WI38 (cell line): ENCODE measurements around the gene LOXL1.

Experiments
- H3K4me3 ChIP-seq: 2 replicates; pipeline ENCODE4 v1.5.1; 2011; ENCODE audit warnings: low read depth, mild to moderate bottlenecking, control low read depth, low read length
- TF ChIP-seq, protein P1 (sequence below): IDR thresholded peaks from 2 replicates; pipeline ENCODE4 v1.5.1; 2012; ENCODE audit warnings: low read depth, mild to moderate bottlenecking, control low read depth, low read length

LOXL1 gene

DNA sequence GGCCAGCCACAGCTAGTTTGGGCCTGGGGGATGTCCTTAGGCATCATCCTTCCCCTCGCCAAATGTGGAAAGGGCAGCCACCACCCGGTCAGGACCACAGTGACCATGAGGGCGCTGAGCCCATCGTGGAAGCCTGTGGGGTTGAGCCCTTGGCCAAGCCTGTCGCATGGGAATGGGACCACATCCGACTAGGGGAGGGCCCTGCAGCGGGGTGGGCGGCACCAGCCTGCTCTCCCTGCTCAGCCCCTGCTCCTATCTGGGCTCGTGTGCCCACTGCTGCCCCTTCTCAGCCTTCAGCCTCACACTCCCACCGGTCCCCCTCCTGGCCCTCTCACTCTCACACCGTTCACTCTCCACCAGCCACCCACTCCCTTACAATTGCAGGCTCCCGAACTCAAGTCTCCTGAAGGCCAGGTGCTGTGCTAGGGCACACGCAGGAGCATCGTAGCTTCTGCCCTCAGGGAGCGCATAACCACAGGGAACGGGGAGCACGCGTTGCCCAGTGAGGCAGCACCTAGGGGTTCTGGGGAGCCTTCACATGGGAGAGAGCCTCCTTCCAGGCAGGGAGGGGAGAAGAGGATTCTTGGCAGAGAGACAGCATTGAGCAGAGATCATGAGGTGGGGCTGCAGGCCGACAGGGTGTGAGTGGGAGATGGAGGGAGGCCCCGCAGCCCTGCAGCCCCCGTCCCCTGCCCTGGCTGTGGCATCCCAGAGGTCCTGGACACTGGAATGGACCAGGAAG is 26.1 kb downstream of the LOXL1 start:
- H3K4me3 ChIP-seq = no peak overlapping the region
- TF ChIP-seq, protein P1, sequence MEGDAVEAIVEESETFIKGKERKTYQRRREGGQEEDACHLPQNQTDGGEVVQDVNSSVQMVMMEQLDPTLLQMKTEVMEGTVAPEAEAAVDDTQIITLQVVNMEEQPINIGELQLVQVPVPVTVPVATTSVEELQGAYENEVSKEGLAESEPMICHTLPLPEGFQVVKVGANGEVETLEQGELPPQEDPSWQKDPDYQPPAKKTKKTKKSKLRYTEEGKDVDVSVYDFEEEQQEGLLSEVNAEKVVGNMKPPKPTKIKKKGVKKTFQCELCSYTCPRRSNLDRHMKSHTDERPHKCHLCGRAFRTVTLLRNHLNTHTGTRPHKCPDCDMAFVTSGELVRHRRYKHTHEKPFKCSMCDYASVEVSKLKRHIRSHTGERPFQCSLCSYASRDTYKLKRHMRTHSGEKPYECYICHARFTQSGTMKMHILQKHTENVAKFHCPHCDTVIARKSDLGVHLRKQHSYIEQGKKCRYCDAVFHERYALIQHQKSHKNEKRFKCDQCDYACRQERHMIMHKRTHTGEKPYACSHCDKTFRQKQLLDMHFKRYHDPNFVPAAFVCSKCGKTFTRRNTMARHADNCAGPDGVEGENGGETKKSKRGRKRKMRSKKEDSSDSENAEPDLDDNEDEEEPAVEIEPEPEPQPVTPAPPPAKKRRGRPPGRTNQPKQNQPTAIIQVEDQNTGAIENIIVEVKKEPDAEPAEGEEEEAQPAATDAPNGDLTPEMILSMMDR = no peak

DNA sequence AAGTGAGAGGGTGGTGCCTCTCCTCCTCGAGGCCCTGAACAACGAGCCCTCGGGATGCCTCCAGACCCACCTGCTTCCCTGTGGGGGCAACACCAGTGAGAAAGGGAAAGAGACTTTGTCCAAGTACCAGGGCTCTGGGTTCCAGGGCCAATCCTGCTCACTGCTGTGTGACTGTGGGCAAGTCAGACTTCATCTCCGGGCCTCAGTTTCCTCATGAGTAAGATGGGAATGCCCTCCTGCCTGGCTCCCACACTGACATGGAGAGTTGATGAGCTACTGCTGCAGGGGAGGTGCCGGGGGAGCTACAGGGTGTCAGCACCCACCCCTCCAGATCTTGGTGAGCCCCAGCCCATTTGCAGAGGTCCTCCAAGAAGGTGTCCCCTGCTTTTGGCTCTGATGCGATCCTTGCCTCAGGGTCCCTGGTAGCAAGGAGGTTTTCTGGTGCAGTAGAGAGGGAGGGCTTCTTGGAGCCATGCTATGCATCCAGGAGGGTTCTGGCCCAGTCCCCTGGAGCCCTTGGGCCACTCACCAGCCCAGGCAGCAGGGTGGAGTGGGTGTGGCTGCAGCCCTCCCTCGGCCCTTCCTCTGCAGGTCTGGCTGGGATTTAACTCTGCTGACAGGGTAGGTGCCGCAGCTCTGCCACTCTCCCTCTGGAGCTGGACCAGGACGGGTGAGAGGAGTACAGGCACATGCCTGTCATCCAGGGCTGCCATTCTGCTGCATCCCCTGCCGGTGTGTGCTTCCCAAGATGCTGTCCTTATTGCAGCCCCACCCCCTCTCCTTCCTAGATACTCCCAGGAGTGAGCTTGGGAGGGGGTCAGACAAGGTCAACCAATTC is 26.9 kb downstream of the LOXL1 start:
- TF ChIP-seq, protein P1 = no peak
- H3K4me3 ChIP-seq = no peak overlapping the region

DNA sequence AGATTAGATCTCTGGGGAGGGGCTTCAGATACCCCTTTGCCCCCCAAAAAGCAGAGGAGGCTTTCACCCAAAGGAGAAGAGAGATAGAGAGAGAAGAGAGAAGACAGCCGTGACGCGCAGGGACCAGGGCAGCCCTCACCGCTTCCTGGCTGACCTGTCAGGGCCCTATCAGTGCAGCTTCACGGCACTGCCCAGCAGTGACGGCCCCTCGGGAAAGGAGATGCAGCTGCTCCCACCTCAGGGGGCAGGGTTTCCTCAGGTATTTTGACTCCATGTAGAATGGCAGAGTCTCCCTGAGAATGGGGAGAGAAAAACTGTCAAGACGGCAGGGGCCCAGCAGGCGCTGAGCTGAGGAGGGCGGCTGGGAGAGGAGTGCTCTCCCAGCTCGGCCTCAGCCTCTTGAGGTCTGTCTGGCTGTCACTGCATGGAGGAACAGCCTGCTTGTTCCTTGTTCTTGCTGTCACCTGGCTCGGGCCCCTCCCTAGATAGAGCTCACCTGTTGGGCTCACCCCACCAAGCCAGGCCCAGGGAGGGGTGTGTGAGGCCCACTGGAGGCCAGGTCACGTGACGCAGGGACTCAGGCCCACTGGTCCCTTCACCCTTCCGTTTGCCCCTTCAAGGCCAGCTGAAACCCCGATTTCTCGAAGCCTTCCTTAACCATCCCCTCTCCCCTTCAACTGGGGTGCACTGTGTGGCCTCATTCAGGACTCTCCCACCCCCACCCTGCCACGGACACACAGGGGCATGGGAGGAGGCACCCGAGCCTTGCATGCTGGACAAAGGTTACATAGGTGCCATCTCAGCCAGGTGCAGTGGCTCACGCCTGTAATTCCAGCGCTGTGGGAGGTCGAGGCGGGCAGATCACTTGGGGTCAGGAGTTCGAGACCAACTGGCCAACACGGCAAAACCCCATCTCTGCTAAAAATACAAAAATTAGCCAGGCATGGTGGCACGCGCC is 28.2 kb downstream of the LOXL1 start:
- TF ChIP-seq, protein P1 = no peak
- H3K4me3 ChIP-seq = no peak overlapping the region

DNA sequence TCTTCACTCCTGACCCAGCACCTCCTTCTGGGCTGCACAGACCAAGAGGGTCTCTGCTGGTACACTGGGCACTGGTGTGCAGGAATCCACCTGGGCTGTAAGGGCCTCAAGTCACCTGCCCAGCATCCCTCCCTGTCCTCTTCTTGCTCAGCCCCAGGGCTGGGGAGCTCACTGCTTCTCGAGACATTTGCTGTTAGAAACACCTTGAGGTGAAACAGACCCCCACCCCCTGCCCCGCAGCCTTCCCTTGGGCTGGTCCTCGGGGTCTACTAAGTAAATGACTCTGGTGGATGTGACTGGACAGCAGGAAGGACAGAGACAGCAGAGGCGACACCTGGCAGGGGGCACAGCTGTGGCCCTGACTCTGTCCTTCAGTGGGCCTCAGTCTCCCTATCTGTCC is 29.1 kb downstream of the LOXL1 start:
- TF ChIP-seq, protein P1 = no peak
- H3K4me3 ChIP-seq = no peak overlapping the region

DNA sequence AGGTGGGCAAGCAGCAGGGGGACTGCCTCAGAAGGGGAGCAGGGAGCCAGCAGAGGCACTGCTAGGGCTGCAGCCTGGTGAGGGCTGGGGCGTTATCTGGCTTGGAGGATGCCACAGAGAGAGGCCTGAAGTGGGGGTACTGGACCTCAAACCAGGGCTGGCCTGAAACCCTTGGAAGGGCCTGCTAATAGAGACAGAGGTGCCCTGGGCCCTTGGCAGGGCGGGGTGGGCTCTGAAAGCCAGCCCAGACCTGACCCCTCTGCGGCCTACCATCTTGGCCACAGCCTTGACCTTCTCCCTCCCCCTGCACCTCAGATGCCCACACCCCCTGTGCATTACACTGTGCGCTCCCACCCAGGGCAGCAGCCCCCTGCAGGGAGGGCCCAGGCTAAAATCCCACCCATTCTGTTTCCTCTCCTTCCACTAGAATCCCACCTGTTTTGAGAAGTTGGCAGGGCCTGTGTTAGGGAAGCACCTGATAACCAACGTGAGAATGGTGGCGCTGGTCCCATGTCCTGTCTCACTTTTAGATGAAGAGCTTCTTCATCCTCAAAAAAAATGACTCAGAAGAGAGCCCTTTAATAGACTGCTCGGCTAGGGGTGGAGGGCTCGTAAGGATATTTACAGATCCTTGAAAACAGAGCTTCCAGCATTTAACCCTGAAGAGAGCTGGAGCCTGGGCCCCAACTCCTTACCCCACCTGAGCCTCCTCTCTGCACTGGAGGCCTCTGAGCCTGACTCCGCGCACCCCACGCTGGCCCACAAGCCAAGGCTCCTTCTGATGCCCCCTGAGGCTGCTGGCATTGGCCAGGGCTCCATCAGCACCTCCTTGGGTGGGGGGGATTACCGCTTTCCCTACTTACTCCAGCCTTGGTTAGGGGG is 29.8 kb downstream of the LOXL1 start:
- no peak overlapping the region for H3K4me3 ChIP-seq
- TF ChIP-seq, protein P1 = no peak

DNA sequence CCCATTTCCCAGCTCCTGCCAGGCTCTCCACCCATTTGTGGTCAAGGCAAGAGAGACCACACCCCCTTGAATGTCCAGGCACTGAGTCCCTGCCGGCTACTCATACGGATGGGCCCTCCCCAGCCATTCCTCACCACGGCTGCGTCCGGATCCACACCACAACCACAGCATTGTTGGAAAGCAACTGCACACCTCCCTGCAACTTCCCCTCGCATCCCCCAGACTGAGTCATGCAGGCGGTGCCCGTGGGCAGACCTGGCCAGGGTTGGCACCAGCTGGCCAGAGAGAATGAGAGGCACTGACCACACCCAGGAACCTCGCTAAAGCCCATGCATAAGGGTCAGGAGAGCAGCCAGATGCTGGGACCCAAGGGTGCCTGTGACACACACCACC is 30.5 kb downstream of the LOXL1 start:
- no peak overlapping the region for H3K4me3 ChIP-seq
- TF ChIP-seq, protein P1 = no peak
